SK-N-SH treated with all-trans-retinoic acid at 6 μM for 48 hours (cell line): ENCODE data around the gene ADGB.

Experiments used
- ESRRG ChIP-seq: fragments of 250-450 bp; sonication (Bioruptor Pico); IDR thresholded peaks from 2 replicates; pipeline ENCODE4 v1.6.1; 2021; ENCODE audit warnings: mild to moderate bottlenecking
- ISL1 ChIP-seq: fragments of 250-450 bp; sonication (Bioruptor Pico); IDR thresholded peaks from 2 replicates; pipeline ENCODE4 v2.1.2; 2022; ENCODE audit warnings: mild to moderate bottlenecking, moderate library complexity
- RARB ChIP-seq: fragments of 250-450 bp; sonication (Bioruptor Pico); IDR thresholded peaks from 2 replicates; pipeline ENCODE4 v1.8.0; 2021; ENCODE audit warnings: mild to moderate bottlenecking, moderate library complexity
- ZC3H10 ChIP-seq: fragments of 250-450 bp; sonication (Bioruptor Pico); IDR thresholded peaks from 2 replicates; pipeline ENCODE4 v1.5.1; 2021; ENCODE audit warnings: mild to moderate bottlenecking, moderate library complexity
- ZFP30 ChIP-seq: fragments of 450-650 bp; formaldehyde crosslinking; IDR thresholded peaks from 2 replicates; pipeline ENCODE4 v1.5.0; 2022; ENCODE audit warnings: mild to moderate bottlenecking, moderate library complexity
- TF ChIP-seq, protein P1 (sequence below): fragments of 250-450 bp; sonication (Bioruptor Pico); IDR thresholded peaks from 2 replicates; pipeline ENCODE4 v1.8.0; 2020; ENCODE audit warnings: mild to moderate bottlenecking, moderate library complexity, borderline replicate concordance
- TF ChIP-seq, protein P2 (sequence below): fragments of 250-450 bp; sonication (Bioruptor Pico); IDR thresholded peaks from 2 replicates; pipeline ENCODE4 v1.5.0; 2020; ENCODE audit warnings: mild to moderate bottlenecking, moderate library complexity

DNA sequence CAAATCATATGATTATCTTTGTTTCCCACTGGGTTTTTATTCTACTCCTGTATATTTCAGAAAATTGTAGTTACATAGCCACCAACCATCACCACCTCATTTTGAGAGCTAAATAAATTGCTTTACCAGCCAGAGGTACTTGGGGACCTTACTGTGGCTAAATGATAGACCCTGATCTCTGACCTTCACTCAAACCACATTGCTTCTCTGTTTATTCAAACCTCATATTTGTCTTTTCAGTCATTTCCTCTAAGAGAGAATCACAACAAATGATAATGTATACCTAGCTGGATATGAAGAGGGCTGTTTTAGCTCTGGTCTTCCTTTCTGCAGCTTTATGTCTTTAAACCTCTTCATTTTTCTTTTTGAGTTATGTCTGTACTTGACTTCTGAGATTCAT is 142.8 kb downstream of the ADGB start:
- TF ChIP-seq ZC3H10 (CRISPR knock-in tag) (no peak), ISL1 (CRISPR knock-in tag) (no peak), ESRRG (no peak), ZFP30 (CRISPR knock-in tag) (no peak), RARB (CRISPR knock-in tag) (no peak)
- TF ChIP-seq, protein P1, sequence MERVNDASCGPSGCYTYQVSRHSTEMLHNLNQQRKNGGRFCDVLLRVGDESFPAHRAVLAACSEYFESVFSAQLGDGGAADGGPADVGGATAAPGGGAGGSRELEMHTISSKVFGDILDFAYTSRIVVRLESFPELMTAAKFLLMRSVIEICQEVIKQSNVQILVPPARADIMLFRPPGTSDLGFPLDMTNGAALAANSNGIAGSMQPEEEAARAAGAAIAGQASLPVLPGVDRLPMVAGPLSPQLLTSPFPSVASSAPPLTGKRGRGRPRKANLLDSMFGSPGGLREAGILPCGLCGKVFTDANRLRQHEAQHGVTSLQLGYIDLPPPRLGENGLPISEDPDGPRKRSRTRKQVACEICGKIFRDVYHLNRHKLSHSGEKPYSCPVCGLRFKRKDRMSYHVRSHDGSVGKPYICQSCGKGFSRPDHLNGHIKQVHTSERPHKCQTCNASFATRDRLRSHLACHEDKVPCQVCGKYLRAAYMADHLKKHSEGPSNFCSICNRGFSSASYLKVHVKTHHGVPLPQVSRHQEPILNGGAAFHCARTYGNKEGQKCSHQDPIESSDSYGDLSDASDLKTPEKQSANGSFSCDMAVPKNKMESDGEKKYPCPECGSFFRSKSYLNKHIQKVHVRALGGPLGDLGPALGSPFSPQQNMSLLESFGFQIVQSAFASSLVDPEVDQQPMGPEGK, result no peak
- TF ChIP-seq, protein P2, sequence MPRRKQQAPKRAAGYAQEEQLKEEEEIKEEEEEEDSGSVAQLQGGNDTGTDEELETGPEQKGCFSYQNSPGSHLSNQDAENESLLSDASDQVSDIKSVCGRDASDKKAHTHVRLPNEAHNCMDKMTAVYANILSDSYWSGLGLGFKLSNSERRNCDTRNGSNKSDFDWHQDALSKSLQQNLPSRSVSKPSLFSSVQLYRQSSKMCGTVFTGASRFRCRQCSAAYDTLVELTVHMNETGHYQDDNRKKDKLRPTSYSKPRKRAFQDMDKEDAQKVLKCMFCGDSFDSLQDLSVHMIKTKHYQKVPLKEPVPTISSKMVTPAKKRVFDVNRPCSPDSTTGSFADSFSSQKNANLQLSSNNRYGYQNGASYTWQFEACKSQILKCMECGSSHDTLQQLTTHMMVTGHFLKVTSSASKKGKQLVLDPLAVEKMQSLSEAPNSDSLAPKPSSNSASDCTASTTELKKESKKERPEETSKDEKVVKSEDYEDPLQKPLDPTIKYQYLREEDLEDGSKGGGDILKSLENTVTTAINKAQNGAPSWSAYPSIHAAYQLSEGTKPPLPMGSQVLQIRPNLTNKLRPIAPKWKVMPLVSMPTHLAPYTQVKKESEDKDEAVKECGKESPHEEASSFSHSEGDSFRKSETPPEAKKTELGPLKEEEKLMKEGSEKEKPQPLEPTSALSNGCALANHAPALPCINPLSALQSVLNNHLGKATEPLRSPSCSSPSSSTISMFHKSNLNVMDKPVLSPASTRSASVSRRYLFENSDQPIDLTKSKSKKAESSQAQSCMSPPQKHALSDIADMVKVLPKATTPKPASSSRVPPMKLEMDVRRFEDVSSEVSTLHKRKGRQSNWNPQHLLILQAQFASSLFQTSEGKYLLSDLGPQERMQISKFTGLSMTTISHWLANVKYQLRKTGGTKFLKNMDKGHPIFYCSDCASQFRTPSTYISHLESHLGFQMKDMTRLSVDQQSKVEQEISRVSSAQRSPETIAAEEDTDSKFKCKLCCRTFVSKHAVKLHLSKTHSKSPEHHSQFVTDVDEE (CRISPR knock-in tag), result no peak
